Activated gamma-delta T cell (primary cell): ENCODE data around the gene CCN6.
A peak's percentile ranks its signal among the peaks of the same experiment; 100 is the strongest.
"Not testable (repeated sequence)": the region's sequence is repeated elsewhere in the genome, so short reads cannot be mapped to it uniquely, and the experiment has no call there.

Experiments
- DNase-seq: peaks from one replicate; lab custom pipeline; 2025; lab: John Stamatoyannopoulos, UW

Gene CCN6

DNA sequence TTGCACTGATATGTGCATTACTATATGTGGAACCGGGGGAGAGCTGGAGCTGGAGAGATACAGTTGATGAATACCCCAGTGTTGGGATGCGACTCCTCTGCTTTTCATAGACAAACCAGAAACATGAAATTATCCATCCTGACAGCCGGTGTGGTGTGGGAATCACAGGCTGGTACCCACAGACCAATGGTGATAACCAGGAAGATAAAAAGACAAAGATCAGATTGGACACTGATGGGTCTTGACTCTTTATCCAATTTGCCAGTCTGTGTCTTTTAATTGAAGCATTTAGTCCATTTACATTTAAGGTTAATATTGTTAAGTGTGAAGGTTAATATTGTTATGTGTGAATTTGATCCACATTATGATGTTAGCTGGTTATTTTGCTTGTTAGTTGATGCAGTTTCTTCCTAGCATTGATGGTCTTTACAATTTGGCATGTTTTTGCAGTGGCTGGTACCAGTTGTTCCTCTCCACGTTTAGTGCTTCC lies 2.6 kb upstream of the CCN6 start:
- DNase-seq, result not testable (repeated sequence)

DNA sequence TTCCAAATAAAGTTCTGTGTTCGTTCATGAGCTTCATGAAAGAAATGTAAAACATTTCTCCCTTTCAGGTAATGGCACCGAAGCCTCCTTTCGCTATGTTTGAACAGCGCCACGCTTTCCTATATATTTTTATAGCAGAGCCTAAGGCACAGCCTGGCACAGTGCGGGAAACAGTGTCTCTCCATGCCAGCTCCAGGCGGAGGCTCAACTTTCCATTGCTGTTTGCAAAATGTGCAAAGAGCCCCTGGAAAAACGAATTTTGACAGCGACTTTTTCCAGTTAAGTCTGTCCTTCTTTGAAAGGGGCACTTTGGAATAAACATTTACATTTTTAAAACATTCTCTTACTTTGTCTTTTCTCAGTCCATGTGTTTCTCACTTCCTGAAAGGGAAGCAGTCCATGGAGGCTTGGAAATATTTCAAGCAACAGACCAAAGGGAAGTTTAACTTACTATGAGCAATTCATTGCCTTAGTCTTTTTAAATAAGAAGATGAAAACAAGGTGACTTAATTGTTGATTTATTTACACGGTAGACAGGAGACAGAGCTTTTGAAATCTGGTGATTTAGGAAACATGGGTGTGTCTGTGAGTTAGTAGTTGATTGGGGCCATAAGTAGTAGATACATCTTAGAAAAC lies 769 bp downstream of the CCN6 start:
- DNase-seq, result no peak

DNA sequence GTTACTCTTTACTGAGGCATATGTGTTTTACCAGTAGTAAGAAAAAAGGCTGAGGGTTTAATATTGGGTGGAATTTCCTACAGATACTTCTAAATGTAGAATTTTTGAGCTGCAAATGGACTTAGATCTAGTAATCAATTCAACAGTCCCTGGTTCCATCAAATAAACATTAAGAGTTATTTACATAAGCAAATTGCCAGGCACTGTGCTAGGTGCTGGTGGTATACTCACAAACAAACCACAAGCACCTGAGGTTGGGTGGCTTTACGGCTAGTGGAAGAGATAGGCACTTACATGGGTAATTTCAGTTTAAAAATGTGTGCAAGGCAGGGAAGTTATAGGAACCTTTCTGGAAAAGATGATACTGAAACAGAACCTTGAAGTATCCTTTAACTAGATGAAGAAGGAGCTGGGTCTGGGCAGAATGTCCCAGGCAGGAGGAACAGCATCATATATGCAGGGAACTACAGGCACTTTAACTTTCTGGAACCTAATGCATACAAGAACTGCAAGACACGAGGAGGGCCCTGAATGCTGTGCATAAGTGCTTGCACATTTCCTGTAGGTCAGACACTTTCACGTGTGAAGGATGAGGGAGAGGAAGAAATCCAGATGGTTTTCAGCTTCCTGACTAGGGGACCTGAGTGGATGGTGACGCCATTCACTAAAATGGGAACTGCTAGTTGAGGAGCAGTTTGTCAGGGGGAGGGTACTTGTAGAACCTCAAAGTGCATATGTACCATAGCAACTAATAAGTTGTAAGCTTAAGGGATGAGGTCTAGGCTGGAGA lies 4.5 kb downstream of the CCN6 start:
- DNase-seq, result no peak

DNA sequence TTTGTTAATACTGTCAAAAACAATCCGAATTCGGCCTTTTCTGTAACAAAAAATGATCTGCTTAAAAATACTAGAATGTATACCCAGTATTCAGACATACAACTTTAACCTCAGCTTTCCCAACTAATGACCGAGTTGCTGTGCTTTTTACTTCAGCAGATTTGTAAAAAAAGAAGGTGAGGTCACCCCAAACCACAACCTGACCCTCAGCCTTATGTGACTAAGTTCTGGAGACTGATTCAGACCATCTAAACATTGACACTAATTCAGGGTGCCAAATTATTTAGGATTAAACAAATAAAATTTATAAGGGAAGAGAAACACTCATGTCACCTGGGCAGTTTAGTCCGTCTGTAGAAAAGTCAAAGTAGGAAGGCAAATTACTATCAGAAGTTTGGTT lies 7.7 kb downstream of the CCN6 start:
- DNase-seq, result no peak

DNA sequence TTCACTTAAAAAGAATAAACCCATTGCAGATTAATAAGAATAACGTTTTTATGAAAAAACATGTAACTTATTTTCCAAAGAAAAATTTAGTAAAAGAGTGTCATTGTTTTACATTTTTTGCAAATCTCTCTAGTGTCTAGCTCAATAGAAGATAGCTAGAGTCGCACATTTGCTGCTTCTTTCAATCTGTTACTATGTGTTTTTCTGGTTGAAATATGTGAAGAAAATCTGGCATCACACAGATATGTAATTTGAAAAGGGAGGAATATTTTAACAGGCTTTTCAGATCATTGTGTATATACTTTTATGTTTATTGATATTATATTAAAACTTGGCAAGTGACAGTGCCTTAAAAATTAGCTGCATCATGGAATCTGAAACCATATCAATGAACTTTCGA lies 9.1 kb downstream of the CCN6 start:
- DNase-seq, result no peak

DNA sequence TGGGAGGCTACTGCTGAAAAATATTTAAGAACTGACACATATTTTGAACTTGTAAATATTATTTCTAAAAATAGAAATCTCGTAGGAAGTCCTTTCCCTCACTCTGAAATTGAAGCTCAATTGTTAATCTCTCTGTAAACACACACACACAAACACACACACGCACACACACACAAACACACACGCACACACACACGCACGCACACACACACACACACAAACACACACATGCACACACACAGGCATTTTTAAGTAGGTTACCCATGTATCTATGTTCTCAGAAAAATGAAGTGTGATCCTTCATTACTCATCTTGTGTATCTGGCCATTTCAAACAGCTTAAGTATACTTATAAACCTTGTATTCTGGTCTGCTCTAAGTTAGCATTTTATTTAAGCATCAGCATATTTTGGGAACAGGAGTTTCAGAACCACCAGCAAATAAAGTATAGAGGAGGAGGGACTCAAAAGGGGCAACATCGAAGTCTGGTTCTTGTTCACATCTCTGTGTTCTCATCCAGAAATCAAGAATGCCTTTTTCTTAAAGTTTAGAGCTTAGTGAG lies 11.6 kb downstream of the CCN6 start:
- DNase-seq, result no peak

DNA sequence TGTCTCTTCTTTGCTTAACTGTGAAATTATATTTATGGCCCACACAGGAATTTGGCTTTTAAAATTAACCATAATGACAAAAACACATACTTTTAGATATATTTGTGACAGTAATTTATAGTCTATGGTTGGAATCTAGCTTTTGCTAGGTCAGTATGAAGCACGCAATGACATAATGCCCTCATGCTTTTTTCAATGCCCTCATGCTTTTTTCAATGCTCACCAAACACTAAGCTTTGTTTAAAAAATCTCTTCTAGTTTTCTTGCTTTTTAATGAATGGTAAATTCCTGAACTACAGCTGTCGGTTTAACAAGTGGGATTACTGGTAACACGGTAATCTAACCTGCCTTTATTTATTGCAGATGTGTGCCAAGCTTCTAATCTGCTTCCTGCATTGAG lies 12.7 kb downstream of the CCN6 start:
- DNase-seq, result no peak

DNA sequence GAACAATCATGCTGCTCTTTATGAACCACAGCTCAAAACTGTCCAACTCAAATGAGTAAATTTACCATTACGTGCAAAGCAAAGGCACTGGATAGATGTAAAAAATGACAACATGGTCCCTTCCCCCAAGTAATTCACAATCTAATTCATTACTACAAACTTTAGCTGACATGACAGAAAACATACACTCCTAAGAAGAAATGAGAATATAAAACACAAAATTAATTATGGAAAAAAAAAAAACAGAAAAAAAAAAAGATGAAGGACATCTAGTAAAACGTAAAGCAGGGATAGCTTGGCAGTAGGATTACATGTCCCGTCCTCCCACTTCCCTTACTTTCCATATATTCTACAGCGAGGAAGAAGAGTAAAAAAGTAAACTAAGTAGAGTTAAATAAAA lies 27.7 kb downstream of the CCN6 start:
- DNase-seq, result no peak

DNA sequence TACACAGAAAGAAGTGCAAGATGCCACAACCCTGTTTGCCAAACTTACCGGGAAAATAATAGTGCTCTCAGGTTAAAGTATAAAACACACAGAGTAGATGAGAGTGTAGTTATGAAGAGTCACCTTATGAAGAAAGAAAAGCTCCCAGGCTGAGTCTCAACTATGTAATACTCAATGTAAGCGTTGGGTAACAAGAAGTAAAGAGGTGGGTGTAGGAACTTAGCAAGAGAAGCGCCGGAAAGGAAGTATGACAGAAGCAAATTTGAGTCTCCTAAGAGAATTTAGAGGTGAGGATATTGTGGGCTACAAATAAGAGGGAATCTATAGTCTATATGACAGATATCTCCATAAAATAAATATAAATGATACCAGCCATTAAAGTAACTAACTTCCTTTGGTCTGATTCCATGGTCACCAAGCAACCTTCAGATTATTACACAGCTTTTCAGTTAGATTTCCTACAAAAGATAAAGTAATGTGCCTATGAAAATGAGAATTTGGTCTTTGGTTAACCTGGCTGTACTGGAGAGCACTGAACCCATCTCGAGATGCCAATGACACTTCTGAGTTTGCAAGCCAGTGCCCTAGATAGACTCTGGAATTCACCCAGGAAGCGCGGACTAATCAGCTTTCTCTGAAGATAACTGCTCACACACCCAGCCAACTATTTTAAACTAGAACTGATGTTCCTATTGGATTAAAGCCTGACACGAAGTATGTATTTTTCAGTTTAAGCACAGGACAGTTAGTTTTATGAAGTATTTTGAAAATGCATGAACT lies 31.6 kb downstream of the CCN6 start:
- no peak for DNase-seq

DNA sequence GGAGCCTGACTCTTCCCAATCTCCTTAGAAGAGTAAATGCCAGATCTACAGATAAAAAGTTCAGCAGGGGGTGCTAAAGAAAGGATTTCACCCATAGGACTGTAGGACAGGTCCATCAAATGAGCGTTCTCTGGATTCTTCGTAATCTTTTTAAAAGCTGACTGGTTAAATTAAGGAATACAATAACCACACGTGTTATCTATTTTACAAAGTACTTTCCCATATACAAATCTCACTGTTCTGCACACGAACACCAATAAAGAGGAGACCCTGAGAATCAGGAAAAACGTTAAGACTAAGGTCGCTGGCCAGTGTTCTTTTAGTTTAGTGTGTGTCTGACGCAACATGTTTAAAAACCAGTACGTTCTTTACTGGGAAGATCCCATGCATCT lies 32.8 kb downstream of the CCN6 start:
- DNase-seq, result no peak

DNA sequence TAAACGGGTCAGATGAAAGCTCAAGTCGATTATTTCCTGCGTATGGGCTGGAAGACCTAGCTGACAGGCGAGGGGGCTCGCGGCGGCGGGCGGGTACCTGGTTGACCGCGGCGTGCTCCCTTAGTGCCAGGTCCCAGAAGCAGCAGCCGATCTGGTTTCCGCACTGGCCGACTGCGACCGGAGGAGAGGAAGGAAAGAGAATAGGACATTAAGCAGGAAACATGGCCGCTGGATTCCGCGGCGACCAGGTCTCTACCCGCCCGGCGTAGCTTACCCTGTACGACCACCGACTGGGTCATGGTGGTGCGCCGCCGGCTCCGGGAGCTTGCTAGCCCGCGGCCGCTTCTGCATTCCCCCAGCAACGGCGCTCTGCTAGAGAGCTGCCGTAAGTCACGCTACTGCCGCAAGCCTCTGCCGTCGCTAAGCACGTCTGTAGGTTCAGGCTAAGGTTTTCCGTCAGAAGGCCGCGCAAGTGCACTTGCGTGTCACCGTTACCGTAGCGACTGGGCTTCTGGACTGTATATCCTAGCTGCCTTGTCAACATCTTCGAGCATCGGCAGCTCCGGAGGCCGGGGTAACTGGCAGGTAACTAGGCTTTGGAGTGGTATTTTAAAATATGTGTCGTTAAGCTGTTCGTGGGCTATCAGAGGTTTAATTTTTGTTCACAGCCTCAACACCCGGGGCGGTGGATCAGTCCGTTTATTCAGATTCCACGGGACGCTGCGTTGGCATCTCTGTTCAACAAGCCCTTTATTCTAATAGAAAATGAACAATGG lies 33.4 kb downstream of the CCN6 start, which contains the start of the genes FAM229B and TUBE1:
TSS of gene FAM229B (plus strand) at position 456 of the 776 bp plus-strand sequence. CDS start 11,693 bp downstream, outside the sequence.
TSS of gene TUBE1 (minus strand) at position 347 of the 776 bp plus-strand sequence. CDS start at position 299, 48 bp downstream.
- peak; percentile 67 for DNase-seq

DNA sequence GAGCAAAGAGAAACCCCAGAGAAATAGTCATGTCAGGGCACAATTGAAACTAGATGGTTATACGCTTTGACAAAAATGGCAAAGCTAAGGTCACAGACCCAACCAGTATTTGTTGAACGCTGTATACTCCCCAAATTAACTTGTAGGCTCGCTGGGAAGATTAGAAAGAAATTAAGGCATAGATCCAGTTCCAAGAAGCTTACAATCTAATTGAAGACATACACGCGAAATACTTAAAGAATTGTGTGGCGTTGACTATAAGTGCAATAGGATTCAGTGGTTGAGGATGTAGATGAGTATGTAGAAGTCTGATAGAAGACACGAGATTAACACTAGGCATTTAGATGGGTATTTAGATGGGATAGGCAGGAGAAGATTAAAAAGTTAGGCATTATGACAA lies 34.0 kb downstream of the CCN6 start:
- DNase-seq, result no peak

DNA sequence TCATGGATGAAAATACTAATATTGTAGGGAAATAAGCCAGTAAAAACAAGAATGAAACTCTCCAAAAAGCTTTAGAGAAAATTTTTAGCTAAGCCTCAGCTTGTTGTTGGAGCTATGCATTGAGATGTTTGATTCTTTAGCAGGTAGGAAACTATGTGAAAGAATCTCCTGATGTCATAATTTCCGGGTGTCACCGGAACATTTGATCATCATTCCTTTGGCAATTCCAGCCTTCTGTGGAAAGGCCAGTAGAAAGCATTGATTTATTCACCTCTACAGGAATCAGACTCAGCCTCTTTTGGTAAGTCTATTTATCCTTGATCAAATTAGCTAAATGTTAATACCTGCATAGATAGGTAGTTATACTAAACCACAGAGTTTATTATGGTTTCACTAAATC lies 43.0 kb downstream of the CCN6 start:
- no peak for DNase-seq

DNA sequence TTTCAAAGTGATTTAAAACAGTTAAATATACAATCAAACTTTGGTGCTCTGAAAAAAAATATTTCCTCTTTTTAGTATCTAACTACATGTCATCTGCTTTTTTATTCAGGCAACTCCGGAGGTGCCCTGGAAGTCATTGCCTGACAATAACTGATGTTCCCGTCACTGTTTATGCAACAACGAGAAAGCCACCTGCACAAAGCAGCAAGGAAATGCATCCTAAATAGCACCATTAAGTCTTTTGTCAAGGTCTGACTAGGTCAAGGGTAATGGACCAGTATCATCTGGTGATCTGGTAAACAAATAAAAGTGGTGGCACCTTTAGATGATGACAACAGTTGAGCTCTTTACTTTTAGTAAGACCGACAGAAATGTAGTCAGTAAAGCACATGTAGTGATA lies 46.7 kb downstream of the CCN6 start:
- no peak for DNase-seq

DNA sequence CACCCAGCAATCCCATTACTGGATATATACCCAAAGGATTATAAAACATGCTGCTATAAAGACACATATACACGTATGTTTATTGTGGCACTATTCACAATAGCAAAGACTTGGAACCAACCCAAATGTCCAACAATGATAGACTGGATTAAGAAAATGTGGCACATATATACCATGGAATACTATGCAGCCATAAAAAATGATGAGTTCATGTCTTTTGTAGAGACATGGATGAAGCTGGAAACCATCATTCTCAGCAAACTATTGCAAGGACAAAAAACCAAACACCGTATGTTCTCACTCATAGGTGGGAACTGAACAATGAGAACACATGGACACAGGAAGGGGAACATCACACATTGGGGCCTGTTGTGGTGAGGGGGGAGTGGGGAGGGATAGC lies 52.1 kb downstream of the CCN6 start:
- DNase-seq, result not testable (repeated sequence)

DNA sequence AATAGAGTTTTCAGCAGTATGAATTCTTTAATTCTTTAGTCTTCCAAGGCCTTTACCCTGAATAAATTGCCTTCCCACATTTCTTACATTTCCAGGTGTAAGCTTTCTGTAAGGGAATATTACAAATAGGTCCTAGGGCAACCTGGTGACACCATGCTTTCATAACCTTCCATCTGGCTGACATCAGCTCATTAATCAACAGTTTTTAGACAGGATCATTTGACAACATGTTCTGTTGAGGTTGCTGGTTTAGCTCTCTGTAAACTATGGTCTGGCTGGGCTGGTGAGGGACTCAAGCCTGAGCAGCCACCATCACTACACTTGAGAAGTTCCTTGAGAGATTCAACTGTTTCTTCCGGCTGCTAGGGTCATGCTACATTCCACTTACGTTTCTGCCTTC lies 52.7 kb downstream of the CCN6 start:
- DNase-seq, result no peak

DNA sequence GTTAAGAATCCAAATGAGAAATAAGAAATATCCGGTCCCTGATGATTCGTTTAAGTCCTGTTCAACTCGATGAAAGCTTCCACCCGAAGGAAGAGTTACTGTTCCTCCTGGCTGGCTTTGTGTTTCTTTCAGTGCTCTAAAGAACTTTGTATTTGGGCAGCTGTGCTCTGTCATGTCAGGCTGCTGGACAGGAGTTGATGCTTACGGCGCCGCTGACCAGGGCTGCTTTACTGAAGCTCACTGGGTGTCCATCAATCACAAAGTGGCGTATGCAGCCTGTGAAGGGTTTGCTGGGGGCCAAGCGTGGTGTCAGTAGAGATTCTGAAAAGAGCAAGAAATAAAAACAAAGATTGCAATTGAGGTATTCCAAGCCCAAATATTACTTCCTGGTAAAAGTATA lies 55.4 kb downstream of the CCN6 start:
- DNase-seq, result no peak

DNA sequence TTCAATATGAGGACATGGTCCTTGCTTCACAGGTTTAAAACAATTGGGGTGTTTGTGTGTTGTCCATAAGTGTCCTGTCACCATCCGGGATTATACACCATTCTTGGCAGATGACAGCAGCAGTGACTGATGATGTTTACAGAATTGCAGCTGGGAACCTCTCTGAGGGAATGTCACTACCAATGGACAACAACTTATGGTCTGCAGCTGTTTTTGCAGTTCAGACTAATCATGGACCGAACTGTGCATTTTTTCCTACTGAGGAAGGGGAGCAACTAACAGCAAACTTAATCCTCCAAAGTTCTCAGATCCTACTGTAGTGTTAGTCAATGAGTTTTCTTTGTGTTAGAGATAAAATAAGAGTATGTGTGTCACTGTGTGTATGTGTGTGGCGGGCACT lies 59.5 kb downstream of the CCN6 start:
- no peak for DNase-seq

DNA sequence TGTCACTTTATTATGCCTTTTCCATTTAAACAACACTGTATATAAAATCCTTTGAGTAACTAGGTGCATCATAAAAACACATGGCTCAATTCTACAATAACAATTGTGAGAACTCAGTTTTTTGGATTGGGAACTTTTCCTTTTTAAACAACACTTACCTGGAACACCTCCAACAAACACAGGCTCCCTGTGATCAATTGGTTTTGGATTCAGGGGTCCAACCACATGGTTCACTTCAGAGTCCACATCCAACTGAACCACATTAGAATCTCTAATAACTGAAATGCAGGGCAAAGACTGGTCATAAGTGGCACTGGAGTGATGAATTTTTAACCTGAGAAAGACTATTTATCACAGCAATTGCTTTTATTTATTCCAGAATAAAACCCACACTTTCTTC lies 60.0 kb downstream of the CCN6 start:
- no peak for DNase-seq

DNA sequence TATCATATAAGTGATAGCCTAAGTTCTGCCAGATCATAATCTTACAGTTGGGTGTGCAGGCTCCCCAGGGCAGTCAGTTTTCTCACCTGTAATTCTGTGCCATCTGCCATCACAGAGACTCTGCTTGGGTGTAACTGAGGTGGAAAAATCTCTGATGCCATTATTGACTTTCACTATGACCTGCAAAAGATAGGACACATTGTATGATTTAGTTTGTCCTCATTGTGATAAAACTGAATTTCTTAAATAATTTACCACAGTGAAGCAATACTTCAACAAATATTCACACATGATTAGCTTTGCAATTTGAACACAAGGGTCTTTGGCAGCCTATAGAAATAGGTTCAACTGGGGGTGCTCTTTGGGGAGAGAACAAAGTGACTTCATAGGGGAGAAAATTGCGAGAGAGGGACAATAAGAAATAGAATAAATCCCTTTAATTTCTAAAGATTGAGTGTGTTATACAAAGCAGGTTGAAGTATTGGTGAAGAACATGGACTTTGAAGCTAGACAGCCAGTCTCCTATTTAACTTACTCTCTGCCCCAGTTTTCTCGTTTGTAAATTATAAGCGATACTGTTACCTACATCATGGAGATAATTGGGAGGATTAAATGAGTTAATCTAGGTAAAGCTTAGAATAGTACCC lies 60.8 kb downstream of the CCN6 start:
- DNase-seq, result no peak

DNA sequence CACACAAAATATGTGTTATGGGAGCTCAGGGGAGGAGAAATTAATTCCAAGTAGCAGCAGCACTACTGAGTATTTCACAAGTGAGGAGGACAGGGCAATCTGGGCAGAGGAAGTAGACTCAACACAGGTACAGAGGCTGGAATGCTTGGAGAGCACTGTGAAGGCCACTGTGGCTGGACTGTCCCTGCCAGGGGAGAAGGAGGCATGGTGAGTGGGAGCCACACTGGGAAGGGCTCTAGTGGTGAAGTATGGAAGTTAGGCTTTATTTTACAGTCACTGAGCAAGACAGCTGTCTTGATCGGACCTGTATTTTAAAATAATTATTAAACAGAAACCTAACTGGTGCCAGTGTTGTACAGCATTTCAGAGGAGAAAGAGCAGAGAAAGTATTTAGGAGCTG lies 62.3 kb downstream of the CCN6 start:
- DNase-seq, result no peak
